HepG2 (cell line): Measurements from ENCODE around the gene VSTM4. TPM values are rescaled to one million over a fixed set of nuclear protein-coding genes. Genes with fewer than 3 reads are reported as not detected.

ENCODE experiments used
- ATAC-seq: fragments of 200-7000 bp; cut with Tn5 transposase; 3 replicates; pipeline ENCODE4 v1.9.1; 2020; ENCODE audit warnings: mild to moderate bottlenecking, moderate library complexity
- BruUV-seq: library from RNA; stranded (reverse); fragments of 400-500 nt; replicated peaks from 2 replicates; lab custom pipeline; 2021; lab: Mats Ljungman, UMichigan
- CTCF ChIA-PET: fragments of 300-600 bp; formaldehyde crosslinking; extraction: SDS; loops from one replicate; lab custom pipeline; 2021; ENCODE audit warnings: low total read pairs, inconsistent platforms, low intra/inter-chr PET ratio; lab: Yijun Ruan, JAX
- POLR2A ChIA-PET: fragments of 350-600 bp; sonication (Branson Sonifier 250); formaldehyde crosslinking; loops from one replicate; lab custom pipeline; 2020; ENCODE audit warnings: antibody characterized with exemption, inconsistent platforms; lab: Yijun Ruan, JAX
- DNase-seq: peaks from one replicate; pipeline ENCODE4 v3.0.0-alpha.2; 2015; ENCODE audit warnings: low spot score
- FAIRE-seq: peaks from 3 replicates; lab custom pipeline; 2011; peaks lifted over from hg19 to GRCh38; lab: Jason Lieb, UNC
- H2AFZ ChIP-seq: one replicate; pipeline ENCODE4 v1.6.1; 2011; ENCODE audit warnings: low read length, inconsistent platforms
- H3K27ac ChIP-seq: fragments of 300-600 bp; 3 replicates; pipeline ENCODE4 v1.8.0; 2011; ENCODE audit warnings: mixed run types, mild to moderate bottlenecking, mixed read lengths, low read length, inconsistent platforms; ENCODE audit not compliant: insufficient read depth; ENCODE audit errors: extremely low read length
- H3K27me3 ChIP-seq, 2 experiments: fragments of 200-600 bp in 1 of 2; 2 replicates in 1 of 2; 3 replicates in 1 of 2; pipeline versions ENCODE4 v1.6.0 to v1.8.0; 2011; ENCODE audit warnings: low read length in 2 of 2, mild to moderate bottlenecking in 2 of 2, moderate library complexity in 2 of 2, inconsistent platforms in 1 of 2; ENCODE audit not compliant: insufficient read depth in 2 of 2, control insufficient read depth in 1 of 2
- H3K36me3 ChIP-seq, 2 experiments: fragments of 200-600 bp in 1 of 2; replicated peaks in 1 of 2; 2 replicates in 1 of 2; 3 replicates in 1 of 2; pipeline versions ENCODE4 v1.5.1 to v1.8.0; 2011; ENCODE audit warnings: low read length in 2 of 2, inconsistent platforms in 1 of 2; ENCODE audit not compliant: insufficient read depth in 2 of 2, control insufficient read depth in 1 of 2
- H3K4me1 ChIP-seq: 2 replicates; pipeline ENCODE4 v1.5.1; 2012; ENCODE audit warnings: low read length, inconsistent platforms; ENCODE audit not compliant: insufficient read depth
- H3K4me2 ChIP-seq: 2 replicates; pipeline ENCODE4 v1.6.0; 2011; ENCODE audit warnings: low read depth, low read length, inconsistent platforms
- H3K4me3 ChIP-seq, 3 experiments: fragments of 200-600 bp in 1 of 3; sonication (generic), shearing (Covaris generic) in 1 of 3; replicated peaks in 1 of 3; 2 replicates each; pipeline ENCODE4 v1.5.1; 2011 to 2016; ENCODE audit warnings: low read length in 3 of 3, inconsistent platforms in 2 of 3, low read depth in 2 of 3, mild to moderate bottlenecking in 2 of 3, control low read depth in 1 of 3, mixed read lengths in 1 of 3; ENCODE audit not compliant: insufficient read depth in 1 of 3
- H3K79me2 ChIP-seq: one replicate; pipeline ENCODE4 v1.6.1; 2011; ENCODE audit warnings: low read length, inconsistent platforms; ENCODE audit not compliant: insufficient read depth
- H3K9ac ChIP-seq: 2 replicates; pipeline ENCODE4 v1.6.0; 2011; ENCODE audit warnings: mild to moderate bottlenecking, low read depth, low read length, inconsistent platforms; ENCODE audit not compliant: insufficient read depth
- H3K9me3 ChIP-seq: 2 replicates; pipeline ENCODE4 v1.5.1; 2012; ENCODE audit warnings: mild to moderate bottlenecking, low read length
- H4K20me1 ChIP-seq: 2 replicates; pipeline ENCODE4 v1.6.0; 2011; ENCODE audit warnings: inconsistent platforms, mild to moderate bottlenecking, low read length, moderate library complexity; ENCODE audit not compliant: insufficient read depth
- GLI4 ChIP-seq: sonication (generic); formaldehyde crosslinking; IDR thresholded peaks from 2 replicates; pipeline ENCODE4 v1.5.1; 2020; ENCODE audit warnings: missing genetic modification reagents, mild to moderate bottlenecking, moderate library complexity, borderline replicate concordance
- MBNL3 ChIP-seq: fragments of 250-450 bp; sonication (Bioruptor Pico); conservative IDR thresholded peaks from 2 replicates; pipeline ENCODE4 v1.8.0; 2022; ENCODE audit warnings: mild to moderate bottlenecking, inconsistent platforms
- MTA3 ChIP-seq: sonication (generic); formaldehyde crosslinking; IDR thresholded peaks from 2 replicates; pipeline ENCODE4 v1.4.0; 2020; ENCODE audit warnings: missing genetic modification reagents
- ZNF10 ChIP-seq: sonication (generic); formaldehyde crosslinking; IDR thresholded peaks from 2 replicates; pipeline ENCODE4 v1.4.0; 2020; ENCODE audit warnings: mild to moderate bottlenecking, low read depth, missing genetic modification reagents, borderline replicate concordance
- ZNF205 ChIP-seq: IDR thresholded peaks from 2 replicates; pipeline ENCODE4 v1.6.1; 2018; ENCODE audit warnings: missing biosample characterization, missing genetic modification reagents
- ZNF329 ChIP-seq: sonication (generic); formaldehyde crosslinking; IDR thresholded peaks from 2 replicates; pipeline ENCODE4 v1.9.0; 2021; ENCODE audit warnings: low read depth, mild to moderate bottlenecking, missing genetic modification reagents
- ZNF335 ChIP-seq: sonication (generic); formaldehyde crosslinking; IDR thresholded peaks from 2 replicates; pipeline ENCODE4 v1.4.0; 2020; ENCODE audit warnings: missing genetic modification reagents
- ZNF883 ChIP-seq: sonication (generic); formaldehyde crosslinking; IDR thresholded peaks from 2 replicates; pipeline ENCODE4 v1.5.1; 2020; ENCODE audit warnings: mild to moderate bottlenecking, missing genetic modification reagents; ENCODE audit errors: not compliant biosample characterization
- WGBS: methylation state at CpG from one replicate; pipeline ENCODE4 v1.1.6; 2017; ENCODE audit warnings: low lambda C conversion rate; 5-methylcytosine and 5-hydroxymethylcytosine counted together
- in situ Hi-C: cut with HindIII; loops from 2 replicates; pipeline ENCODE4 v1.10.0; 2017; ENCODE audit warnings: low pct_unique_long_range_greater_than_20kb; ENCODE audit not compliant: extremely low pct_ligation_motif_present
- intact Hi-C: fragments of 100-400 bp; cut with micrococcal nuclease; formaldehyde crosslinking; loops from one replicate; pipeline ENCODE4 v1.10.0; 2022; ENCODE audit not compliant: unreplicated experiment
- polyA plus RNA-seq, 8 experiments: library from polyadenylated mRNA; depleted of rRNA in 3 of 8; stranded (reverse) in 7 of 8; unstranded in 1 of 8; fragments of >200 nt; fragmentation: Illumina TruSeq in 4 of 8; extraction: Trizol in 4 of 8; gene quantifications; 2 replicates each; pipeline versions ENCODE4 v1.2.1 to v1.2.3, GENCODE V29; 2011 to 2016; ENCODE audit warnings: low read depth in 4 of 8, missing spikeins in 1 of 8, mixed read lengths in 1 of 8; ENCODE audit not compliant: insufficient read depth in 1 of 8
- total RNA-seq, 5 experiments: library from RNA; depleted of rRNA; stranded (reverse); fragments of >200 nt; fragmentation: Illumina TruSeq; extraction: Trizol; gene quantifications; 2 replicates each; pipeline ENCODE4 v1.2.3, GENCODE V29; 2016; ENCODE audit warnings: low read depth in 1 of 5
- TF ChIP-seq, protein P1 (sequence below): sonication (generic); formaldehyde crosslinking; IDR thresholded peaks from 2 replicates; pipeline ENCODE4 v1.4.0; 2020; ENCODE audit warnings: missing genetic modification reagents, borderline replicate concordance

The VSTM4 gene
- total and polyA plus RNA-seq, 2 of the 13 experiments (the other 11 are each of a cell fraction or from before 2014, with no cell fraction given) = not detected

GRCh38 chr10:49107887-49108267 lies 7.4 kb downstream of the VSTM4 start:
- DNase-seq = no peak
- Histone ChIP-seq H3K9ac (no peak overlapping the region), H3K36me3 (no peaks in the 10 kb centered on the region), H3K4me1 (no peaks in the 10 kb centered on the region), H3K4me3 (no peak overlapping the region), H2AFZ (no peak overlapping the region), H4K20me1 (no peaks in the 10 kb centered on the region), H3K9me3 (no peaks in the 10 kb centered on the region), H3K79me2 (no peaks in the 10 kb centered on the region), H3K27ac (no peak overlapping the region), H3K27me3 (0 out of 5 replicates have a peak, but pooled peaks cover 0 to 2% of the 10 kb centered on the region in 2 experiments), H3K4me2 (no peak overlapping the region)
- BruUV-seq = no TSS peak
- 60% methylated on average over 2 of the region's 8 CpGs for WGBS
- ChIA-PET CTCF (no interaction called here), POLR2A (no interaction called here)
- in situ Hi-C loops (no loop called here), intact Hi-C loops (no loop called here)
- no peak for FAIRE-seq
- no peak for ATAC-seq
- TF ChIP-seq ZNF883 (CRISPR knock-in tag) = no peak
- TF ChIP-seq MBNL3 (CRISPR knock-in tag) = no peak
- TF ChIP-seq ZNF329 (CRISPR knock-in tag) = no peak
- no peak for TF ChIP-seq ZNF10 (CRISPR knock-in tag)
- no peak for TF ChIP-seq MTA3
- no peak for TF ChIP-seq GLI4
- no peak for TF ChIP-seq ZNF335 (CRISPR knock-in tag)
- TF ChIP-seq, protein P1, sequence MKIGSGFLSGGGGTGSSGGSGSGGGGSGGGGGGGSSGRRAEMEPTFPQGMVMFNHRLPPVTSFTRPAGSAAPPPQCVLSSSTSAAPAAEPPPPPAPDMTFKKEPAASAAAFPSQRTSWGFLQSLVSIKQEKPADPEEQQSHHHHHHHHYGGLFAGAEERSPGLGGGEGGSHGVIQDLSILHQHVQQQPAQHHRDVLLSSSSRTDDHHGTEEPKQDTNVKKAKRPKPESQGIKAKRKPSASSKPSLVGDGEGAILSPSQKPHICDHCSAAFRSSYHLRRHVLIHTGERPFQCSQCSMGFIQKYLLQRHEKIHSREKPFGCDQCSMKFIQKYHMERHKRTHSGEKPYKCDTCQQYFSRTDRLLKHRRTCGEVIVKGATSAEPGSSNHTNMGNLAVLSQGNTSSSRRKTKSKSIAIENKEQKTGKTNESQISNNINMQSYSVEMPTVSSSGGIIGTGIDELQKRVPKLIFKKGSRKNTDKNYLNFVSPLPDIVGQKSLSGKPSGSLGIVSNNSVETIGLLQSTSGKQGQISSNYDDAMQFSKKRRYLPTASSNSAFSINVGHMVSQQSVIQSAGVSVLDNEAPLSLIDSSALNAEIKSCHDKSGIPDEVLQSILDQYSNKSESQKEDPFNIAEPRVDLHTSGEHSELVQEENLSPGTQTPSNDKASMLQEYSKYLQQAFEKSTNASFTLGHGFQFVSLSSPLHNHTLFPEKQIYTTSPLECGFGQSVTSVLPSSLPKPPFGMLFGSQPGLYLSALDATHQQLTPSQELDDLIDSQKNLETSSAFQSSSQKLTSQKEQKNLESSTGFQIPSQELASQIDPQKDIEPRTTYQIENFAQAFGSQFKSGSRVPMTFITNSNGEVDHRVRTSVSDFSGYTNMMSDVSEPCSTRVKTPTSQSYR (CRISPR knock-in tag) = no peak
- TF ChIP-seq ZNF205 (CRISPR knock-in tag) = no peak
